Neutrophil (primary cell): ENCODE data around the gene ABCA13.

Source experiments
- H3K27ac ChIP-seq: fragments of 200-600 bp; sonication (generic); 2 replicates; pipeline ENCODE4 v1.5.1; 2016; ENCODE audit warnings: mild to moderate bottlenecking, moderate library complexity
- H3K27me3 ChIP-seq: fragments of 200-600 bp; sonication (generic); 2 replicates; pipeline ENCODE4 v1.6.0; 2016; ENCODE audit warnings: mild to moderate bottlenecking
- H3K36me3 ChIP-seq: fragments of 200-600 bp; sonication (generic); 2 replicates; pipeline ENCODE4 v1.5.1; 2017
- H3K4me1 ChIP-seq, 2 experiments: fragments of 200-600 bp in 1 of 2; sonication (generic) in 1 of 2; 1 replicate in 1 of 2; 2 replicates in 1 of 2; pipeline versions ENCODE4 v1.5.1 to v1.6.1; 2013 to 2016; ENCODE audit warnings: low read depth in 1 of 2, low read length in 1 of 2, mild to moderate bottlenecking in 1 of 2, moderate library complexity in 1 of 2; ENCODE audit not compliant: control insufficient read depth in 1 of 2, insufficient read depth in 1 of 2
- H3K4me3 ChIP-seq, 2 experiments: fragments of 200-600 bp in 1 of 2; sonication (generic) in 1 of 2; 1 replicate in 1 of 2; 2 replicates in 1 of 2; pipeline ENCODE4 v1.5.1; 2013 to 2016; ENCODE audit warnings: low read depth in 1 of 2, low read length in 1 of 2, mild to moderate bottlenecking in 1 of 2, moderate library complexity in 1 of 2
- H3K9me3 ChIP-seq: fragments of 200-600 bp; sonication (generic); 2 replicates; pipeline ENCODE4 v1.5.1; 2016
- CTCF ChIP-seq: fragments of 200-600 bp; sonication (generic); IDR thresholded peaks from 2 replicates; pipeline ENCODE4 v1.5.1; 2016; ENCODE audit warnings: antibody characterized with exemption

The ABCA13 gene

GRCh38 chr7:48455363-48455762 lies 284.1 kb downstream of the ABCA13 start:
- peaks cover 37% of the 10 kb centered on the region for H3K36me3 ChIP-seq
- TF ChIP-seq CTCF, result no peak
- H3K9me3 ChIP-seq, result no peaks in the 10 kb centered on the region
- no peak overlapping the region for H3K4me3 ChIP-seq
- H3K27ac ChIP-seq, result peak overlapping the region; percentile 12
- no peaks in the 10 kb centered on the region for H3K27me3 ChIP-seq
- peaks cover 11 to 15% of the 10 kb centered on the region in 2 experiments for H3K4me1 ChIP-seq

GRCh38 chr7:48458701-48459524 lies 287.7 kb downstream of the ABCA13 start:
- TF ChIP-seq CTCF, result no peak

GRCh38 chr7:48466713-48467112 lies 295.5 kb downstream of the ABCA13 start:
- H3K27ac ChIP-seq, result no peak overlapping the region
- no peak for TF ChIP-seq CTCF

More at GRCh38 chr7:48458701-48459524, 287.7 kb downstream of the ABCA13 start:
- Histone ChIP-seq H3K27ac (peak overlapping the region; percentile 67), H3K4me1 (peaks cover 11 to 15% of the 10 kb centered on the region in 2 experiments), H3K9me3 (no peaks in the 10 kb centered on the region), H3K4me3 (no peak overlapping the region), H3K27me3 (no peaks in the 10 kb centered on the region), H3K36me3 (peaks cover 49% of the 10 kb centered on the region)

GRCh38 chr7:48471196-48471595 lies 299.9 kb downstream of the ABCA13 start:
- Histone ChIP-seq H3K36me3 (peaks cover 37% of the 10 kb centered on the region), H3K4me3 (no peak overlapping the region), H3K9me3 (no peaks in the 10 kb centered on the region), H3K27ac (peak overlapping the region; percentile 66), H3K27me3 (no peaks in the 10 kb centered on the region), H3K4me1 (peaks cover 5 to 9% of the 10 kb centered on the region in 2 experiments)
- TF ChIP-seq CTCF, result no peak

More at GRCh38 chr7:48466713-48467112, 295.5 kb downstream of the ABCA13 start:
- Histone ChIP-seq H3K9me3 (no peaks in the 10 kb centered on the region), H3K36me3 (peaks cover 17% of the 10 kb centered on the region), H3K4me1 (peaks cover 5 to 9% of the 10 kb centered on the region in 2 experiments), H3K4me3 (no peak overlapping the region), H3K27me3 (no peaks in the 10 kb centered on the region)

- Histone ChIP-seq H3K36me3 (peaks cover 41% of the 10 kb centered on the region), H3K27ac (no peak overlapping the region), H3K4me3 (no peak overlapping the region), H3K9me3 (no peaks in the 10 kb centered on the region), H3K4me1 (peaks cover 5 to 9% of the 10 kb centered on the region in 2 experiments), H3K27me3 (no peaks in the 10 kb centered on the region)
- no peak for TF ChIP-seq CTCF
Measured at GRCh38 chr7:48472640-48473039, 301.4 kb downstream of the ABCA13 start.
